SK-N-SH (cell line): Measurements from ENCODE around the gene HOXD11.

Experiments
- GATA2 ChIP-seq: sonication (generic); formaldehyde crosslinking; IDR thresholded peaks from 2 replicates; pipeline ENCODE4 v1.5.0; 2020; ENCODE audit warnings: mild to moderate bottlenecking, missing genetic modification reagents
- MEF2A ChIP-seq: IDR thresholded peaks from 2 replicates; pipeline ENCODE4 v1.4.0; 2012; ENCODE audit warnings: low read depth, borderline replicate concordance
- YY1 ChIP-seq: IDR thresholded peaks from 2 replicates; pipeline ENCODE4 v1.4.0; 2012; ENCODE audit warnings: low read depth, mild to moderate bottlenecking
- TF ChIP-seq, protein P1 (sequence below): fragments of 200-600 bp; sonication (generic); IDR thresholded peaks from 2 replicates; pipeline ENCODE4 v1.6.1; 2017; ENCODE audit warnings: antibody characterized with exemption, mild to moderate bottlenecking, moderate library complexity

DNA sequence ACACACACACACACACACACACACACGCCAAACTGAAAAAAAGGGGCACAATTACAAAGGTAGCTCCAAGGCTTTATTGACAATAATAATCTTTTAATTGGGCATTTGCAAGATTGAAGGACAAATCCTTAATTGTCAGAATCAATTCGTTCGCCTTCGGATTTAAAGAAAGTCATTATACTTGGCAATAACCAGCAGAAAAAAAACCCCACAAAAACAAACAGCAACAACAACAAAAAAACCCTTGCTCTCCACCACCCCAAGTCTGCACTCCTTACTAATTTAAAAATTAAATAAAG is 20.6 kb downstream of the HOXD11 start:
- no peak for TF ChIP-seq YY1
- TF ChIP-seq, protein P1, sequence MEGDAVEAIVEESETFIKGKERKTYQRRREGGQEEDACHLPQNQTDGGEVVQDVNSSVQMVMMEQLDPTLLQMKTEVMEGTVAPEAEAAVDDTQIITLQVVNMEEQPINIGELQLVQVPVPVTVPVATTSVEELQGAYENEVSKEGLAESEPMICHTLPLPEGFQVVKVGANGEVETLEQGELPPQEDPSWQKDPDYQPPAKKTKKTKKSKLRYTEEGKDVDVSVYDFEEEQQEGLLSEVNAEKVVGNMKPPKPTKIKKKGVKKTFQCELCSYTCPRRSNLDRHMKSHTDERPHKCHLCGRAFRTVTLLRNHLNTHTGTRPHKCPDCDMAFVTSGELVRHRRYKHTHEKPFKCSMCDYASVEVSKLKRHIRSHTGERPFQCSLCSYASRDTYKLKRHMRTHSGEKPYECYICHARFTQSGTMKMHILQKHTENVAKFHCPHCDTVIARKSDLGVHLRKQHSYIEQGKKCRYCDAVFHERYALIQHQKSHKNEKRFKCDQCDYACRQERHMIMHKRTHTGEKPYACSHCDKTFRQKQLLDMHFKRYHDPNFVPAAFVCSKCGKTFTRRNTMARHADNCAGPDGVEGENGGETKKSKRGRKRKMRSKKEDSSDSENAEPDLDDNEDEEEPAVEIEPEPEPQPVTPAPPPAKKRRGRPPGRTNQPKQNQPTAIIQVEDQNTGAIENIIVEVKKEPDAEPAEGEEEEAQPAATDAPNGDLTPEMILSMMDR = no peak
- TF ChIP-seq GATA2 (CRISPR knock-in tag) = no peak
- TF ChIP-seq MEF2A = no peak
